ENCODE measurements around the gene UTF1. TPM values are rescaled to one million over a fixed set of nuclear protein-coding genes. Genes with fewer than 3 reads are reported as not detected.

The UTF1 gene
- total RNA-seq, 1 donor from 2014 or later: not detected

GRCh38 chr10:133237588-133238465, 7.8 kb downstream of the UTF1 start, which contains the start of gene VENTX:
TSS of gene VENTX (plus strand) at chr10:133237855. CDS start at chr10:133237915, 60 bp downstream.
- H3K4me3 Mint-ChIP-seq: no peak within 1 kb of the TSS
- H3K9me3 Mint-ChIP-seq: no peaks in the 10 kb centered on the region
- peaks cover 5% of the 10 kb centered on the region for H3K4me1 Mint-ChIP-seq
- H3K27ac Mint-ChIP-seq: no peak within 1 kb of the TSS
- peaks cover 84% of the 10 kb centered on the region for H3K27me3 Mint-ChIP-seq (ENCODE audit: low read depth)
- no peaks in the 10 kb centered on the region for H3K36me3 Mint-ChIP-seq
- no peak for TF ChIP-seq CTCF (IDR thresholded peaks at IDR 0.05; ENCODE audit: unreplicated experiment)
- no peak for DNase-seq (ENCODE audit: low spot score in 2 of 2, unreplicated experiment in 2 of 2)

- DNase-seq (ENCODE audit: low spot score in 2 of 2, unreplicated experiment in 2 of 2): no peak
- TF ChIP-seq CTCF (IDR thresholded peaks at IDR 0.05; ENCODE audit: unreplicated experiment): no peak
- Mint-ChIP-seq H3K4me3 (no peak overlapping the region), H3K27me3 (ENCODE audit: low read depth) (peaks cover 81% of the 10 kb centered on the region), H3K4me1 (peaks cover 5% of the 10 kb centered on the region), H3K9me3 (no peaks in the 10 kb centered on the region), H3K36me3 (no peaks in the 10 kb centered on the region), H3K27ac (no peak overlapping the region)
Measured at GRCh38 chr10:133238466-133238804, 8.4 kb downstream of the UTF1 start.

GRCh38 chr10:133239990-133240389, 10.0 kb downstream of the UTF1 start:
- no peak for TF ChIP-seq CTCF (IDR thresholded peaks at IDR 0.05; ENCODE audit: unreplicated experiment)
- H3K4me3 Mint-ChIP-seq: no peak overlapping the region
- peaks cover 5% of the 10 kb centered on the region for H3K4me1 Mint-ChIP-seq

GRCh38 chr10:133241501-133242205, 11.6 kb downstream of the UTF1 start:
- Mint-ChIP-seq H3K27me3 (ENCODE audit: low read depth) (peaks cover 58% of the 10 kb centered on the region), H3K27ac (no peak overlapping the region), H3K9me3 (no peaks in the 10 kb centered on the region), H3K36me3 (no peaks in the 10 kb centered on the region), H3K4me1 (peaks cover 5% of the 10 kb centered on the region), H3K4me3 (no peak overlapping the region)
- TF ChIP-seq CTCF (IDR thresholded peaks at IDR 0.05; ENCODE audit: unreplicated experiment): no peak
- DNase-seq (ENCODE audit: low spot score in 2 of 2, unreplicated experiment in 2 of 2): no peak

More at GRCh38 chr10:133239990-133240389, 10.0 kb downstream of the UTF1 start:
- H3K27me3 Mint-ChIP-seq (ENCODE audit: low read depth): peaks cover 69% of the 10 kb centered on the region
- no peaks in the 10 kb centered on the region for H3K36me3 Mint-ChIP-seq
- no peaks in the 10 kb centered on the region for H3K9me3 Mint-ChIP-seq
- H3K27ac Mint-ChIP-seq: no peak overlapping the region
- DNase-seq (ENCODE audit: low spot score in 2 of 2, unreplicated experiment in 2 of 2): no peak

GRCh38 chr10:133242611-133243356, 12.8 kb downstream of the UTF1 start:
- Mint-ChIP-seq H3K27ac (no peak overlapping the region), H3K4me3 (no peak overlapping the region)
- TF ChIP-seq CTCF (IDR thresholded peaks at IDR 0.05; ENCODE audit: unreplicated experiment): no peak

More at GRCh38 chr10:133242611-133243356, 12.8 kb downstream of the UTF1 start:
- Mint-ChIP-seq H3K9me3 (no peaks in the 10 kb centered on the region), H3K27me3 (ENCODE audit: low read depth) (peaks cover 54% of the 10 kb centered on the region), H3K36me3 (no peaks in the 10 kb centered on the region), H3K4me1 (peaks cover 11% of the 10 kb centered on the region)
- no peak for DNase-seq (ENCODE audit: low spot score in 2 of 2, unreplicated experiment in 2 of 2)

Measured in mesothelial cell of epicardium (in vitro differentiated cells).